Activated CD4-positive, alpha-beta memory T cell treated with anti-CD3 and anti-CD28 coated beads for 36 hours (primary cell): ENCODE data around the gene CLSTN2. TPM values are rescaled to one million over a fixed set of nuclear protein-coding genes. Genes with fewer than 3 reads are reported as not detected.

Experiments used
- CTCF ChIA-PET: fragments of 350-600 bp; sonication (Branson Sonifier 250); formaldehyde crosslinking; loops from one replicate; lab custom pipeline; 2021; ENCODE audit warnings: antibody characterized with exemption, inconsistent platforms; lab: Charles Lee
- POLR2A ChIA-PET: fragments of 350-600 bp; sonication (Branson Sonifier 250); formaldehyde crosslinking; loops from one replicate; lab custom pipeline; 2021; ENCODE audit warnings: antibody characterized with exemption; lab: Charles Lee
- DNase-seq: peaks from one replicate; pipeline ENCODE4 v3.0.0-alpha.2; 2020
- H3K27ac Mint-ChIP-seq: one replicate; pipeline ENCODE4 v1.8.0; 2021; ENCODE audit warnings: mixed read lengths
- H3K27me3 Mint-ChIP-seq: one replicate; pipeline ENCODE4 v1.8.0; 2021; ENCODE audit warnings: mixed read lengths
- H3K36me3 Mint-ChIP-seq: one replicate; pipeline ENCODE4 v1.8.0; 2021; ENCODE audit warnings: mixed read lengths
- H3K4me1 Mint-ChIP-seq: one replicate; pipeline ENCODE4 v1.8.0; 2021; ENCODE audit warnings: low read depth, mixed read lengths
- H3K4me3 Mint-ChIP-seq: one replicate; pipeline ENCODE4 v1.8.0; 2021; ENCODE audit warnings: mild to moderate bottlenecking, mixed read lengths
- H3K9me3 Mint-ChIP-seq: one replicate; pipeline ENCODE4 v1.8.0; 2021; ENCODE audit warnings: mixed read lengths
- intact Hi-C: fragments of 100-400 bp; cut with micrococcal nuclease; formaldehyde crosslinking; loops from one replicate; pipeline ENCODE4 v1.15.1; 2023
- total RNA-seq, 2 experiments: library from RNA; stranded (reverse); gene quantifications; one replicate each; pipeline ENCODE4 v1.2.3, GENCODE V29; 2021

Gene CLSTN2
- total RNA-seq, 2 experiments from 2014 or later = not detected

- H3K4me1 Mint-ChIP-seq = no peaks in the 10 kb centered on the region
- H3K9me3 Mint-ChIP-seq = no peaks in the 10 kb centered on the region
- no peak overlapping the region for H3K27ac Mint-ChIP-seq
- ChIA-PET POLR2A (no interaction called here), CTCF (no interaction called here)
- H3K4me3 Mint-ChIP-seq = no peak overlapping the region
- H3K27me3 Mint-ChIP-seq = no peaks in the 10 kb centered on the region
- no peak for DNase-seq
- no peaks in the 10 kb centered on the region for H3K36me3 Mint-ChIP-seq
- intact Hi-C loops = no loop called here
Measured at GRCh38 chr3:140434261-140434905, 499.4 kb downstream of the CLSTN2 start.

GRCh38 chr3:140436421-140436820 is 501.4 kb downstream of the CLSTN2 start:
- H3K27me3 Mint-ChIP-seq = no peaks in the 10 kb centered on the region
- no peak overlapping the region for H3K27ac Mint-ChIP-seq
- POLR2A ChIA-PET = no interaction called here
- no peak for DNase-seq
- H3K36me3 Mint-ChIP-seq = no peaks in the 10 kb centered on the region
- H3K9me3 Mint-ChIP-seq = no peaks in the 10 kb centered on the region
- no peak overlapping the region for H3K4me3 Mint-ChIP-seq
- intact Hi-C loops = no loop called here
- H3K4me1 Mint-ChIP-seq = no peaks in the 10 kb centered on the region
- CTCF ChIA-PET = no interaction called here

- no peaks in the 10 kb centered on the region for H3K4me1 Mint-ChIP-seq
- H3K27ac Mint-ChIP-seq = no peak overlapping the region
- no peak for DNase-seq
- H3K9me3 Mint-ChIP-seq = no peaks in the 10 kb centered on the region
- H3K27me3 Mint-ChIP-seq = no peaks in the 10 kb centered on the region
- H3K36me3 Mint-ChIP-seq = no peaks in the 10 kb centered on the region
- intact Hi-C loops = no loop called here
- ChIA-PET CTCF (no interaction called here), POLR2A (interaction anchor here (1.0 kb wide), 1 partner anchor 658 kb away, joined by 3 read pairs; no protein-coding TSS in a partner anchor)
- H3K4me3 Mint-ChIP-seq = no peak overlapping the region
Measured at GRCh38 chr3:140438736-140439470, 503.9 kb downstream of the CLSTN2 start.

- no peak overlapping the region for H3K27ac Mint-ChIP-seq
- H3K27me3 Mint-ChIP-seq = no peaks in the 10 kb centered on the region
- no peaks in the 10 kb centered on the region for H3K4me1 Mint-ChIP-seq
- no peak overlapping the region for H3K4me3 Mint-ChIP-seq
- POLR2A ChIA-PET = interaction anchor here (1.0 kb wide), 1 partner anchor 657 kb away, joined by 3 read pairs; no protein-coding TSS in a partner anchor
- CTCF ChIA-PET = no interaction called here
- no peaks in the 10 kb centered on the region for H3K36me3 Mint-ChIP-seq
- intact Hi-C loops = no loop called here
- H3K9me3 Mint-ChIP-seq = no peaks in the 10 kb centered on the region
- no peak for DNase-seq
Measured at GRCh38 chr3:140439527-140439926, 504.5 kb downstream of the CLSTN2 start.

GRCh38 chr3:140440446-140440845 is 505.5 kb downstream of the CLSTN2 start:
- Mint-ChIP-seq H3K36me3 (no peaks in the 10 kb centered on the region), H3K27ac (no peak overlapping the region), H3K27me3 (no peaks in the 10 kb centered on the region), H3K4me3 (no peak overlapping the region), H3K4me1 (no peaks in the 10 kb centered on the region), H3K9me3 (no peaks in the 10 kb centered on the region)
- CTCF ChIA-PET = no interaction called here
- POLR2A ChIA-PET = no interaction called here
- DNase-seq = no peak
- intact Hi-C loops = no loop called here

- intact Hi-C loops = no loop called here
- H3K27ac Mint-ChIP-seq = no peak overlapping the region
- no peaks in the 10 kb centered on the region for H3K27me3 Mint-ChIP-seq
- ChIA-PET CTCF (no interaction called here), POLR2A (no interaction called here)
- H3K36me3 Mint-ChIP-seq = no peaks in the 10 kb centered on the region
- no peak for DNase-seq
- H3K9me3 Mint-ChIP-seq = no peaks in the 10 kb centered on the region
- no peak overlapping the region for H3K4me3 Mint-ChIP-seq
- no peaks in the 10 kb centered on the region for H3K4me1 Mint-ChIP-seq
Measured at GRCh38 chr3:140441006-140441405, 506.0 kb downstream of the CLSTN2 start.

- CTCF ChIA-PET = no interaction called here
Measured at GRCh38 chr3:140442621-140443020, 507.6 kb downstream of the CLSTN2 start.

GRCh38 chr3:140443073-140443472 is 508.1 kb downstream of the CLSTN2 start:
- H3K36me3 Mint-ChIP-seq = no peaks in the 10 kb centered on the region
- H3K9me3 Mint-ChIP-seq = no peaks in the 10 kb centered on the region
- H3K4me1 Mint-ChIP-seq = no peaks in the 10 kb centered on the region
- POLR2A ChIA-PET = no interaction called here
- H3K27ac Mint-ChIP-seq = no peak overlapping the region
- intact Hi-C loops = no loop called here
- CTCF ChIA-PET = no interaction called here
- DNase-seq = no peak
- no peaks in the 10 kb centered on the region for H3K27me3 Mint-ChIP-seq
- no peak overlapping the region for H3K4me3 Mint-ChIP-seq

More at GRCh38 chr3:140442621-140443020, 507.6 kb downstream of the CLSTN2 start:
- Mint-ChIP-seq H3K4me1 (no peaks in the 10 kb centered on the region), H3K4me3 (no peak overlapping the region), H3K9me3 (no peaks in the 10 kb centered on the region), H3K27me3 (no peaks in the 10 kb centered on the region), H3K27ac (no peak overlapping the region), H3K36me3 (no peaks in the 10 kb centered on the region)
- intact Hi-C loops = no loop called here
- POLR2A ChIA-PET = no interaction called here
- no peak for DNase-seq

GRCh38 chr3:140443806-140444205 is 508.8 kb downstream of the CLSTN2 start:
- DNase-seq = no peak
- Mint-ChIP-seq H3K27me3 (no peaks in the 10 kb centered on the region), H3K4me1 (no peaks in the 10 kb centered on the region), H3K4me3 (no peak overlapping the region), H3K36me3 (no peaks in the 10 kb centered on the region), H3K27ac (no peak overlapping the region), H3K9me3 (no peaks in the 10 kb centered on the region)
- POLR2A ChIA-PET = no interaction called here
- intact Hi-C loops = no loop called here
- CTCF ChIA-PET = no interaction called here

- no peak for DNase-seq
- Mint-ChIP-seq H3K36me3 (no peaks in the 10 kb centered on the region), H3K9me3 (no peaks in the 10 kb centered on the region), H3K4me1 (no peaks in the 10 kb centered on the region), H3K4me3 (no peak overlapping the region), H3K27me3 (no peaks in the 10 kb centered on the region), H3K27ac (no peak overlapping the region)
- intact Hi-C loops = no loop called here
- ChIA-PET CTCF (no interaction called here), POLR2A (no interaction called here)
Measured at GRCh38 chr3:140446734-140447133, 511.7 kb downstream of the CLSTN2 start.

GRCh38 chr3:140447136-140447535 is 512.2 kb downstream of the CLSTN2 start:
- Mint-ChIP-seq H3K27ac (no peak overlapping the region), H3K27me3 (no peaks in the 10 kb centered on the region), H3K9me3 (no peaks in the 10 kb centered on the region), H3K36me3 (no peaks in the 10 kb centered on the region), H3K4me1 (no peaks in the 10 kb centered on the region), H3K4me3 (no peak overlapping the region)
- intact Hi-C loops = no loop called here
- POLR2A ChIA-PET = no interaction called here
- DNase-seq = no peak
- CTCF ChIA-PET = no interaction called here

GRCh38 chr3:140448001-140448400 is 513.0 kb downstream of the CLSTN2 start:
- H3K9me3 Mint-ChIP-seq = no peaks in the 10 kb centered on the region
- no peak overlapping the region for H3K4me3 Mint-ChIP-seq

More at GRCh38 chr3:140448001-140448400, 513.0 kb downstream of the CLSTN2 start:
- Mint-ChIP-seq H3K27ac (no peak overlapping the region), H3K4me1 (no peaks in the 10 kb centered on the region), H3K36me3 (no peaks in the 10 kb centered on the region), H3K27me3 (no peaks in the 10 kb centered on the region)
- POLR2A ChIA-PET = no interaction called here
- CTCF ChIA-PET = no interaction called here
- DNase-seq = no peak
- intact Hi-C loops = no loop called here
